HepG2 (cell line): ENCODE data around the gene PIP4K2B. TPM values are rescaled to one million over a fixed set of nuclear protein-coding genes. Genes with fewer than 3 reads are reported as not detected.

ENCODE experiments used
- ATAC-seq: fragments of 200-7000 bp; cut with Tn5 transposase; 3 replicates; pipeline ENCODE4 v1.9.1; 2020; ENCODE audit warnings: mild to moderate bottlenecking, moderate library complexity
- BruUV-seq: library from RNA; stranded (reverse); fragments of 400-500 nt; replicated peaks from 2 replicates; lab custom pipeline; 2021; lab: Mats Ljungman, UMichigan
- CTCF ChIA-PET: fragments of 300-600 bp; formaldehyde crosslinking; extraction: SDS; loops from one replicate; lab custom pipeline; 2021; ENCODE audit warnings: low total read pairs, inconsistent platforms, low intra/inter-chr PET ratio; lab: Yijun Ruan, JAX
- POLR2A ChIA-PET: fragments of 350-600 bp; sonication (Branson Sonifier 250); formaldehyde crosslinking; loops from one replicate; lab custom pipeline; 2020; ENCODE audit warnings: antibody characterized with exemption, inconsistent platforms; lab: Yijun Ruan, JAX
- DNase-seq: peaks from one replicate; pipeline ENCODE4 v3.0.0-alpha.2; 2015; ENCODE audit warnings: low spot score
- FAIRE-seq: peaks from 3 replicates; lab custom pipeline; 2011; peaks lifted over from hg19 to GRCh38; lab: Jason Lieb, UNC
- H2AFZ ChIP-seq: one replicate; pipeline ENCODE4 v1.6.1; 2011; ENCODE audit warnings: low read length, inconsistent platforms
- H3K27ac ChIP-seq: fragments of 300-600 bp; 3 replicates; pipeline ENCODE4 v1.8.0; 2011; ENCODE audit warnings: mixed run types, mild to moderate bottlenecking, mixed read lengths, low read length, inconsistent platforms; ENCODE audit not compliant: insufficient read depth; ENCODE audit errors: extremely low read length
- H3K27me3 ChIP-seq, 2 experiments: fragments of 200-600 bp in 1 of 2; 2 replicates in 1 of 2; 3 replicates in 1 of 2; pipeline versions ENCODE4 v1.6.0 to v1.8.0; 2011; ENCODE audit warnings: low read length in 2 of 2, mild to moderate bottlenecking in 2 of 2, moderate library complexity in 2 of 2, inconsistent platforms in 1 of 2; ENCODE audit not compliant: insufficient read depth in 2 of 2, control insufficient read depth in 1 of 2
- H3K36me3 ChIP-seq, 2 experiments: fragments of 200-600 bp in 1 of 2; replicated peaks in 1 of 2; 2 replicates in 1 of 2; 3 replicates in 1 of 2; pipeline versions ENCODE4 v1.5.1 to v1.8.0; 2011; ENCODE audit warnings: low read length in 2 of 2, inconsistent platforms in 1 of 2; ENCODE audit not compliant: insufficient read depth in 2 of 2, control insufficient read depth in 1 of 2
- H3K4me1 ChIP-seq: 2 replicates; pipeline ENCODE4 v1.5.1; 2012; ENCODE audit warnings: low read length, inconsistent platforms; ENCODE audit not compliant: insufficient read depth
- H3K4me2 ChIP-seq: 2 replicates; pipeline ENCODE4 v1.6.0; 2011; ENCODE audit warnings: low read depth, low read length, inconsistent platforms
- H3K4me3 ChIP-seq, 3 experiments: fragments of 200-600 bp in 1 of 3; sonication (generic), shearing (Covaris generic) in 1 of 3; replicated peaks in 1 of 3; 2 replicates each; pipeline ENCODE4 v1.5.1; 2011 to 2016; ENCODE audit warnings: low read length in 3 of 3, inconsistent platforms in 2 of 3, low read depth in 2 of 3, mild to moderate bottlenecking in 2 of 3, control low read depth in 1 of 3, mixed read lengths in 1 of 3; ENCODE audit not compliant: insufficient read depth in 1 of 3
- H3K79me2 ChIP-seq: one replicate; pipeline ENCODE4 v1.6.1; 2011; ENCODE audit warnings: low read length, inconsistent platforms; ENCODE audit not compliant: insufficient read depth
- H3K9ac ChIP-seq: 2 replicates; pipeline ENCODE4 v1.6.0; 2011; ENCODE audit warnings: mild to moderate bottlenecking, low read depth, low read length, inconsistent platforms; ENCODE audit not compliant: insufficient read depth
- H3K9me3 ChIP-seq: 2 replicates; pipeline ENCODE4 v1.5.1; 2012; ENCODE audit warnings: mild to moderate bottlenecking, low read length
- H4K20me1 ChIP-seq: 2 replicates; pipeline ENCODE4 v1.6.0; 2011; ENCODE audit warnings: inconsistent platforms, mild to moderate bottlenecking, low read length, moderate library complexity; ENCODE audit not compliant: insufficient read depth
- AGO2 ChIP-seq: fragments of 200-400 bp; formaldehyde crosslinking; optimal IDR thresholded peaks from 2 replicates; pipeline ENCODE3; 2017; ENCODE audit warnings: mild to moderate bottlenecking, low read depth, low read length, moderate library complexity
- CBX1 ChIP-seq: IDR thresholded peaks from one replicate; pipeline ENCODE4 v1.6.1; 2016; ENCODE audit warnings: antibody characterized with exemption, low read depth
- CCDC6 ChIP-seq: sonication (generic); formaldehyde crosslinking; IDR thresholded peaks from 2 replicates; pipeline ENCODE4 v1.8.1; 2022; ENCODE audit warnings: mild to moderate bottlenecking, missing genetic modification reagents, moderate library complexity
- HNRNPLL ChIP-seq: fragments of 200-400 bp; formaldehyde crosslinking; IDR thresholded peaks from 2 replicates; pipeline ENCODE4 v1.6.1; 2017; ENCODE audit warnings: mild to moderate bottlenecking, low read depth, low read length; ENCODE audit not compliant: poor library complexity, severe bottlenecking
- PRPF4 ChIP-seq: fragments of 200-400 bp; formaldehyde crosslinking; IDR thresholded peaks from 2 replicates; pipeline ENCODE4 v1.6.1; 2016; ENCODE audit warnings: low read length, low read depth; ENCODE audit not compliant: poor library complexity, severe bottlenecking
- RBM22 ChIP-seq: fragments of 200-400 bp; formaldehyde crosslinking; optimal IDR thresholded peaks from 2 replicates; pipeline ENCODE3; 2017; ENCODE audit warnings: mild to moderate bottlenecking, low read length, moderate library complexity
- TBX3 ChIP-seq: fragments of 450-650 bp; IDR thresholded peaks from 2 replicates; pipeline ENCODE4 v1.6.1; 2017; ENCODE audit warnings: antibody characterized with exemption, mild to moderate bottlenecking, inconsistent platforms, borderline replicate concordance
- ZFP41 ChIP-seq: sonication (generic); formaldehyde crosslinking; IDR thresholded peaks from 2 replicates; pipeline ENCODE4 v1.4.0; 2020; ENCODE audit warnings: mild to moderate bottlenecking, missing genetic modification reagents, borderline replicate concordance
- ZNF431 ChIP-seq: sonication (generic); formaldehyde crosslinking; IDR thresholded peaks from 2 replicates; pipeline ENCODE4 v1.9.0; 2022; ENCODE audit warnings: missing genetic modification reagents, low read depth, mild to moderate bottlenecking, borderline replicate concordance
- ZNF782 ChIP-seq: sonication (generic); formaldehyde crosslinking; IDR thresholded peaks from 2 replicates; pipeline ENCODE4 v1.4.0; 2020; ENCODE audit warnings: missing genetic modification reagents, mild to moderate bottlenecking, borderline replicate concordance
- WGBS: methylation state at CpG from one replicate; pipeline ENCODE4 v1.1.6; 2017; ENCODE audit warnings: low lambda C conversion rate; 5-methylcytosine and 5-hydroxymethylcytosine counted together
- in situ Hi-C: cut with HindIII; loops from 2 replicates; pipeline ENCODE4 v1.10.0; 2017; ENCODE audit warnings: low pct_unique_long_range_greater_than_20kb; ENCODE audit not compliant: extremely low pct_ligation_motif_present
- intact Hi-C: fragments of 100-400 bp; cut with micrococcal nuclease; formaldehyde crosslinking; loops from one replicate; pipeline ENCODE4 v1.10.0; 2022; ENCODE audit not compliant: unreplicated experiment
- polyA plus RNA-seq, 8 experiments: library from polyadenylated mRNA; depleted of rRNA in 3 of 8; stranded (reverse) in 7 of 8; unstranded in 1 of 8; fragments of >200 nt; fragmentation: Illumina TruSeq in 4 of 8; extraction: Trizol in 4 of 8; gene quantifications; 2 replicates each; pipeline versions ENCODE4 v1.2.1 to v1.2.3, GENCODE V29; 2011 to 2016; ENCODE audit warnings: low read depth in 4 of 8, missing spikeins in 1 of 8, mixed read lengths in 1 of 8; ENCODE audit not compliant: insufficient read depth in 1 of 8
- total RNA-seq, 5 experiments: library from RNA; depleted of rRNA; stranded (reverse); fragments of >200 nt; fragmentation: Illumina TruSeq; extraction: Trizol; gene quantifications; 2 replicates each; pipeline ENCODE4 v1.2.3, GENCODE V29; 2016; ENCODE audit warnings: low read depth in 1 of 5
- TF ChIP-seq, protein P1 (sequence below): sonication (generic); formaldehyde crosslinking; IDR thresholded peaks from 2 replicates; pipeline ENCODE4 v1.5.0; 2020; ENCODE audit warnings: mild to moderate bottlenecking, missing genetic modification reagents, moderate library complexity
- TF ChIP-seq, protein P2 (sequence below): sonication (generic); formaldehyde crosslinking; IDR thresholded peaks from 2 replicates; pipeline ENCODE4 v1.5.1; 2020; ENCODE audit warnings: mild to moderate bottlenecking, missing genetic modification reagents
- TF ChIP-seq, protein P3 (sequence below): sonication (generic); formaldehyde crosslinking; IDR thresholded peaks from 2 replicates; pipeline ENCODE4 v1.8.0; 2023; ENCODE audit warnings: mild to moderate bottlenecking, missing genetic modification reagents
- TF ChIP-seq, protein P4 (sequence below): sonication (generic); formaldehyde crosslinking; IDR thresholded peaks from 2 replicates; pipeline ENCODE4 v1.4.0; 2020; ENCODE audit warnings: missing genetic modification reagents
- TF ChIP-seq, protein P5 (sequence below): sonication (generic); formaldehyde crosslinking; IDR thresholded peaks from 2 replicates; pipeline ENCODE4 v1.8.0; 2022; ENCODE audit warnings: missing genetic modification reagents, low read depth, mild to moderate bottlenecking, borderline replicate concordance

PIP4K2B gene
- total and polyA plus RNA-seq, 2 of the 13 experiments (the other 11 are each of a cell fraction or from before 2014, with no cell fraction given), result 20.4 to 54.0 TPM

DNA sequence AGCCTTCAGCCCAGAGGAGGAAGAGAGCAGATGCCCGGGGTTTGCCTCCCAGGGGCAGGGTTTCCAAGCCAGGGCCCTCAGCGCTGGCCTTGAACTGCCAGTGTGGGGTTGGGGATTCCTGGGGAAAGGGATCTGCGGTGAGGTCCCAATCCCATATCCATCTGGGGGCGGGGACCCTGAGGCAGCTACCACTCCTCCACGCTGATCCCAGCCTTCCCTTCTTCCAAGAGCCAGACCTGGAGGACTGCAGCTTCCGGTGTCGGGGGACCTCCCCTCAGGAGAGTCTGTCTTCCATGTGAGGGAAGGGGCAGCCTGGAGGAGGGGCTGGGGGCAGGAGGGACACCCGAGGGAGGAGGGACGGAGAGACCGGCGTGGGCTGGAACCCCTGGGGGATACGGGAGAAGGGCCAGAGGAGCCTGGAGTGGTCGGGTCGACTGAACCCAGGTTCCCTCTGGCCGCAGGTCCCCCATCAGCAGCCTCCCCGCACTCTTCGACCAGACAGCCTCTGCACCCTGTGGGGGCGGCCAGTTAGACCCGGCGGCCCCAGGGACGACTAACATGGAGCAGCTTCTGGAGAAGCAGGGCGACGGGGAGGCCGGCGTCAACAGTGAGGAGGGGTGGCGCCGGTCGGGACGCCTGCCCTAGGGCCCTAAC is 79.9 kb downstream of the PIP4K2B start:
- no TSS peak for BruUV-seq
- H3K4me3 ChIP-seq, result no peak overlapping the region
- H3K27me3 ChIP-seq, result no peaks in the 10 kb centered on the region
- no peaks in the 10 kb centered on the region for H3K9me3 ChIP-seq
- POLR2A ChIA-PET, result interaction anchor here (0.6 to 7.0 kb wide), 9 partner anchors 9 to 174 kb away, joined by 3 to 92 read pairs (median 6); partner anchors contain the start of gene MLLT6
- peaks cover 42 to 72% of the 10 kb centered on the region in 2 experiments for H3K36me3 ChIP-seq
- FAIRE-seq, result no peak
- no peaks in the 10 kb centered on the region for H3K79me2 ChIP-seq
- peak overlapping the region; percentile 32; the same call in 1 of the 2 replicates for H3K9ac ChIP-seq
- peak overlapping the region; percentile 5 for H3K27ac ChIP-seq
- H2AFZ ChIP-seq, result no peak overlapping the region
- H3K4me2 ChIP-seq, result no peak overlapping the region
- 96% methylated on average over 29 of the region's 29 CpGs for WGBS
- CTCF ChIA-PET, result no interaction called here
- intact Hi-C loops (no loop called here), in situ Hi-C loops (no loop called here)
- peaks cover 30% of the 10 kb centered on the region for H3K4me1 ChIP-seq
- DNase-seq, result no peak
- ATAC-seq, result no peak; the same call in 2 of the 3 replicates
- H4K20me1 ChIP-seq, result no peaks in the 10 kb centered on the region
- TF ChIP-seq, protein P1, sequence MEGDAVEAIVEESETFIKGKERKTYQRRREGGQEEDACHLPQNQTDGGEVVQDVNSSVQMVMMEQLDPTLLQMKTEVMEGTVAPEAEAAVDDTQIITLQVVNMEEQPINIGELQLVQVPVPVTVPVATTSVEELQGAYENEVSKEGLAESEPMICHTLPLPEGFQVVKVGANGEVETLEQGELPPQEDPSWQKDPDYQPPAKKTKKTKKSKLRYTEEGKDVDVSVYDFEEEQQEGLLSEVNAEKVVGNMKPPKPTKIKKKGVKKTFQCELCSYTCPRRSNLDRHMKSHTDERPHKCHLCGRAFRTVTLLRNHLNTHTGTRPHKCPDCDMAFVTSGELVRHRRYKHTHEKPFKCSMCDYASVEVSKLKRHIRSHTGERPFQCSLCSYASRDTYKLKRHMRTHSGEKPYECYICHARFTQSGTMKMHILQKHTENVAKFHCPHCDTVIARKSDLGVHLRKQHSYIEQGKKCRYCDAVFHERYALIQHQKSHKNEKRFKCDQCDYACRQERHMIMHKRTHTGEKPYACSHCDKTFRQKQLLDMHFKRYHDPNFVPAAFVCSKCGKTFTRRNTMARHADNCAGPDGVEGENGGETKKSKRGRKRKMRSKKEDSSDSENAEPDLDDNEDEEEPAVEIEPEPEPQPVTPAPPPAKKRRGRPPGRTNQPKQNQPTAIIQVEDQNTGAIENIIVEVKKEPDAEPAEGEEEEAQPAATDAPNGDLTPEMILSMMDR (CRISPR knock-in tag), result no peak
- no peak for TF ChIP-seq CBX1
- TF ChIP-seq CCDC6 (CRISPR knock-in tag), result no peak
- TF ChIP-seq, protein P2, sequence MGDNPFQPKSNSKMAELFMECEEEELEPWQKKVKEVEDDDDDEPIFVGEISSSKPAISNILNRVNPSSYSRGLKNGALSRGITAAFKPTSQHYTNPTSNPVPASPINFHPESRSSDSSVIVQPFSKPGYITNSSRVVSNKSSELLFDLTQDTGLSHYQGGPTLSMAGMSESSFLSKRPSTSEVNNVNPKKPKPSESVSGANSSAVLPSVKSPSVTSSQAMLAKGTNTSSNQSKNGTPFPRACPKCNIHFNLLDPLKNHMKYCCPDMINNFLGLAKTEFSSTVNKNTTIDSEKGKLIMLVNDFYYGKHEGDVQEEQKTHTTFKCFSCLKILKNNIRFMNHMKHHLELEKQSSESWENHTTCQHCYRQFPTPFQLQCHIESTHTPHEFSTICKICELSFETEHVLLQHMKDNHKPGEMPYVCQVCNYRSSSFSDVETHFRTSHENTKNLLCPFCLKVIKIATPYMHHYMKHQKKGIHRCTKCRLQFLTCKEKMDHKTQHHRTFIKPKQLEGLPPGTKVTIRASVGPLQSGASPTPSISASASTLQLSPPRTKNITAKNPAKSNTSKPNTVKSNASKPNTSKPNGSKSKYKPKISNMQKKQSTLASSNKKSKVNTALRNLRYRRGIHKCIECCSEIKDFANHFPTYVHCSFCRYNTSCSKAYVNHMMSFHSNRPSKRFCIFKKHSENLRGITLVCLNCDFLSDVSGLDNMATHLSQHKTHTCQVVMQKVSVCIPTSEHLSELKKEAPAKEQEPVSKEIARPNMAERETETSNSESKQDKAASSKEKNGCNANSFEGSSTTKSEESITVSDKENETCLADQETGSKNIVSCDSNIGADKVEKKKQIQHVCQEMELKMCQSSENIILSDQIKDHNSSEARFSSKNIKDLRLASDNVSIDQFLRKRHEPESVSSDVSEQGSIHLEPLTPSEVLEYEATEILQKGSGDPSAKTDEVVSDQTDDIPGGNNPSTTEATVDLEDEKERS (CRISPR knock-in tag), result no peak
- TF ChIP-seq TBX3, result no peak
- TF ChIP-seq, protein P3, sequence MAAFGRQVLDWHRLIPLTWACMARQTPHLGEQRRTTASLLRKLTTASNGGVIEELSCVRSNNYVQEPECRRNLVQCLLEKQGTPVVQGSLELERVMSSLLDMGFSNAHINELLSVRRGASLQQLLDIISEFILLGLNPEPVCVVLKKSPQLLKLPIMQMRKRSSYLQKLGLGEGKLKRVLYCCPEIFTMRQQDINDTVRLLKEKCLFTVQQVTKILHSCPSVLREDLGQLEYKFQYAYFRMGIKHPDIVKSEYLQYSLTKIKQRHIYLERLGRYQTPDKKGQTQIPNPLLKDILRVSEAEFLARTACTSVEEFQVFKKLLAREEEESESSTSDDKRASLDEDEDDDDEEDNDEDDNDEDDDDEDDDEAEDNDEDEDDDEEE (CRISPR knock-in tag), result no peak
- TF ChIP-seq ZFP41 (CRISPR knock-in tag), result no peak
- no peak for TF ChIP-seq ZNF431 (CRISPR knock-in tag)
- TF ChIP-seq, protein P4, sequence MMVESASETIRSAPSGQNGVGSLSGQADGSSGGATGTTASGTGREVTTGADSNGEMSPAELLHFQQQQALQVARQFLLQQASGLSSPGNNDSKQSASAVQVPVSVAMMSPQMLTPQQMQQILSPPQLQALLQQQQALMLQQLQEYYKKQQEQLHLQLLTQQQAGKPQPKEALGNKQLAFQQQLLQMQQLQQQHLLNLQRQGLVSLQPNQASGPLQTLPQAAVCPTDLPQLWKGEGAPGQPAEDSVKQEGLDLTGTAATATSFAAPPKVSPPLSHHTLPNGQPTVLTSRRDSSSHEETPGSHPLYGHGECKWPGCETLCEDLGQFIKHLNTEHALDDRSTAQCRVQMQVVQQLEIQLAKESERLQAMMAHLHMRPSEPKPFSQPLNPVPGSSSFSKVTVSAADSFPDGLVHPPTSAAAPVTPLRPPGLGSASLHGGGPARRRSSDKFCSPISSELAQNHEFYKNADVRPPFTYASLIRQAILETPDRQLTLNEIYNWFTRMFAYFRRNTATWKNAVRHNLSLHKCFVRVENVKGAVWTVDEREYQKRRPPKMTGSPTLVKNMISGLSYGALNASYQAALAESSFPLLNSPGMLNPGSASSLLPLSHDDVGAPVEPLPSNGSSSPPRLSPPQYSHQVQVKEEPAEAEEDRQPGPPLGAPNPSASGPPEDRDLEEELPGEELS (CRISPR knock-in tag), result no peak
- TF ChIP-seq ZNF782 (CRISPR knock-in tag), result no peak
- TF ChIP-seq, protein P5, sequence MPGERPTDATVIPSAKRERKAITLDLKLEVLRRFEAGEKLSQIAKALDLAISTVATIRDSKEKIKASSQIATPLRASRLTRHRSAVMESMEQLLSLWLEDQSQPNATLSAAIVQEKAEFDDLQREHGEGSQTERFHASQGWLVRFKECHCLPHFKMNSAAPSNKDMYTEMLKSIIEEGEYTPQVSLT, result no peak
- TF ChIP-seq PRPF4, result no peak
- TF ChIP-seq HNRNPLL, result peak; percentile 24
- TF ChIP-seq RBM22, result peak; percentile 85
- peak; percentile 97 for TF ChIP-seq AGO2
